GM10266 (cell line): ENCODE measurements around the gene SPTBN2.

Experiments
- DNase-seq: peaks from one replicate; pipeline ENCODE4 v3.0.0; 2012; ENCODE audit errors: extremely low spot score
- TF ChIP-seq, protein P1 (sequence below): IDR thresholded peaks from 2 replicates; pipeline ENCODE4 v1.5.1; 2012; ENCODE audit warnings: mild to moderate bottlenecking, low read depth; ENCODE audit not compliant: control insufficient read depth, insufficient read depth; ENCODE audit errors: missing control alignments

Gene SPTBN2

DNA sequence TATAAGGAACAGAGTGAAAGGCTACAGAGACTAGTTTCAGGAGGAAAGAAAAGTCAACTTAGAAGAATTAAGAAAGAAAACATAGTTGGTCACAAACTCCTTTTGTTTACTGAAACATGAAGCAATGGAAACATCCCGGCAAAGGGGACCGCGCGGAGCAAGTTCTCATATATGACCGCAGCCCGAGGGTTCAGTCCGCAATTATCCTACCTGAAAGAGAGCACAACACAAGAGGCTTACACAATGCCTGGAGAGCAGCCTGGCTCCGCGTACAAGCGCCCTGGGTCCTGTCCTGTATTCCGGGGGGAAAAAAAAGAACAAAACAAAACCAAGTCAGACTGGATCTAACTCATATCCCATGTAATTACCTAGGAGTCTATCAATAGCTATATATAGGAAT, 63.6 kb downstream of the SPTBN2 start:
- TF ChIP-seq, protein P1, sequence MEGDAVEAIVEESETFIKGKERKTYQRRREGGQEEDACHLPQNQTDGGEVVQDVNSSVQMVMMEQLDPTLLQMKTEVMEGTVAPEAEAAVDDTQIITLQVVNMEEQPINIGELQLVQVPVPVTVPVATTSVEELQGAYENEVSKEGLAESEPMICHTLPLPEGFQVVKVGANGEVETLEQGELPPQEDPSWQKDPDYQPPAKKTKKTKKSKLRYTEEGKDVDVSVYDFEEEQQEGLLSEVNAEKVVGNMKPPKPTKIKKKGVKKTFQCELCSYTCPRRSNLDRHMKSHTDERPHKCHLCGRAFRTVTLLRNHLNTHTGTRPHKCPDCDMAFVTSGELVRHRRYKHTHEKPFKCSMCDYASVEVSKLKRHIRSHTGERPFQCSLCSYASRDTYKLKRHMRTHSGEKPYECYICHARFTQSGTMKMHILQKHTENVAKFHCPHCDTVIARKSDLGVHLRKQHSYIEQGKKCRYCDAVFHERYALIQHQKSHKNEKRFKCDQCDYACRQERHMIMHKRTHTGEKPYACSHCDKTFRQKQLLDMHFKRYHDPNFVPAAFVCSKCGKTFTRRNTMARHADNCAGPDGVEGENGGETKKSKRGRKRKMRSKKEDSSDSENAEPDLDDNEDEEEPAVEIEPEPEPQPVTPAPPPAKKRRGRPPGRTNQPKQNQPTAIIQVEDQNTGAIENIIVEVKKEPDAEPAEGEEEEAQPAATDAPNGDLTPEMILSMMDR: no peak
- no peak for DNase-seq

DNA sequence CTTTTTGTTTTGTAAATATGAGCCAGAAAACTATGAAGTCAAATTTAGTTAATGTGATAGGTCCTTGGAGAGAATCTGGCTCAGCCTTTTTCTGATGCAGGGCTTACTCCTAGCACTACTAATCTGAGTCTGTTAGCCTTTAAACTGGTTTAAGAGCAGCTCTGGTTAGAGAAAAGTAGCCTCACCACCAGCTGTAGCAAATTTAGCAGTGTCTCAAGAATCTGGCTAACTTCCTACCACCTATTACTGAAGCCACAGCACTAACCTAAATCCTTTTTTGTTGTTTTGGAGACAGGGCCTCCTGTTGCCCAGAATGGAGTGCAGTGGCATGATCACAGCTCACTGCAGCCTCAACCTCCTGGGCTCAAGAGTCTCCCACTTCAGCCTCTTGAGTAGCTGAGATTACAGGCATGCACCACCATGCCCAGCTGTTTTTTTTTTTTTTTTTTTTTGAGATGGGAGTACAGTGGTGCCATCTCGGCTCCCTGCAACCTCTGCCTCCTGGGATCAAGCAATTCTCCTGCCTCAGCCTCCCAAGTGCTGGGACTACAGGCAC, 65.2 kb downstream of the SPTBN2 start:
- no peak for DNase-seq
- TF ChIP-seq, protein P1: no peak

DNA sequence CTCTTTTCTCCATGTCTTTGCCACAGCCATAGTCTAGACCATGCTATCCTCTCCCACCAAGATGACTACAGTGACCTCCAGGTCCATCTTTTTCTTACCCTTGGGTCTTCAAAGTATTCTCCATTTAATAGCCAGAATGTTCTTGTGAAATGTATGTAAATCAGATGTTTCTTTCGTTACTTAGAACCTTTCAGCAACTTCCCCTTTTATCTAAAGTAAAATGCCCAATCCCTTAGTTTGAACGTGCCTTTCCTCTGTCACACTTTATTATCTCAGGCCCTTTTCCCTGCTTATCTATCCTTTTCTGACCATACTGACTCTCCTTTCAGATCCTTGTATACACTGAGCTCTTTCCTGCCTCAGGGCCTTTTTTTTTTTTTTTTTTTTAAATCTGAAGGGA, 69.3 kb downstream of the SPTBN2 start:
- TF ChIP-seq, protein P1: no peak
- DNase-seq: no peak

DNA sequence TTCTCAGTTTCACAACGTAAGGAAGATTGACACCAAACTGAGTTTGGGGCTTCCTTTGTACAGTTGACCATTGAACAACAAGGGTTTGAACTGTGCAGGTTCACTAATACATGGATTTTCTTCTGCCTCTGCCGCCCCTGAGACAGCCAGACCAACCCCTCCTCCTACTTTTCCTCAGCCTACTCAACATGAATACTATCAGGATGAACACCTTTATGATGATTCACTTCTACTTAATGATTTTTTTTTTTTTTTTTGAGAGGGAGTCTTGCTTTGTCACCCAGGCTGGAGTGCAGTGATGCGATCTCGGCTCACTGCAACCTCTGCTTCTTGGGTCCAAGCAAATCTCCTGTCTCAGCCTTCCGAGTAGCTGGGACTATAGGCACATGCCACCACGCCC, 75.9 kb downstream of the SPTBN2 start:
- no peak for DNase-seq
- TF ChIP-seq, protein P1: no peak

DNA sequence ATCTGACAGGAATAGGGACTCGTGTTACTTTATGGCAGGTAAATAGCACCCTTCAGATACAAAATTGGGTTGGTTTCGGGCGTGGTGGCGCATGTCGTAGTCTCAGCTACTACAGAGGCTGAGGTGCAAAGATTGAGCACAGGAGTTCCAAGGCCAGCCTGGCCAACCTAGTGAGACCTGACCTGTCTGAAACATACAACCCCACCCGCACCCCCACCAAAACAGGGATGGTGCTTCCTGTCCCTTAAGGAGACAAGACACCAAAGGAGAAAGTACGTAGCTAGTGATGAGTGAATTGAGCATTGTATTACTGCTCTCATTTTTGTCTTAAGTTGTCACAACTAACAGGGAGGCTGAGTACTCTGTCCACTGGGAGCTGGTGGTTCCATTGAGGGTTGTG, 76.4 kb downstream of the SPTBN2 start:
- TF ChIP-seq, protein P1: no peak
- DNase-seq: no peak

DNA sequence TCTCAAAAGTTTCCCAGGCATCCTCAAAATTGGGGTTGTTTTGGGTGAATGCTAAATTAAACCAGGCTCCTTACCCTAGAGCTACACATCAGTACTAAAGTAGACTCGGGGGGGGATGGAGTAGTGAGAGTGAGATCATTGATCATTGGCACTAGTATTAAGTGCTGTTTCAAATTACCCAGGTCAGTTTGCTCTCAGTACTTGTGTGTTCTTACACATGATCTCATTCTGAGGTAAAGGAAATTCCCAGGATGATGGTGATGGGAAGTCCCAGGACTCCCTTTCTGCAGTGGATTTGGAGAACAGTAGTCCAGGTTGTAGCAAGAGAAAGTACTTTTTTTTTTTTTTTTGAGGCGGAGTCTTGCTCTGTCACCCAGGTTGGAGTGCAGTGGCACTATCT, 78.0 kb downstream of the SPTBN2 start:
- no peak for DNase-seq
- TF ChIP-seq, protein P1: no peak

DNA sequence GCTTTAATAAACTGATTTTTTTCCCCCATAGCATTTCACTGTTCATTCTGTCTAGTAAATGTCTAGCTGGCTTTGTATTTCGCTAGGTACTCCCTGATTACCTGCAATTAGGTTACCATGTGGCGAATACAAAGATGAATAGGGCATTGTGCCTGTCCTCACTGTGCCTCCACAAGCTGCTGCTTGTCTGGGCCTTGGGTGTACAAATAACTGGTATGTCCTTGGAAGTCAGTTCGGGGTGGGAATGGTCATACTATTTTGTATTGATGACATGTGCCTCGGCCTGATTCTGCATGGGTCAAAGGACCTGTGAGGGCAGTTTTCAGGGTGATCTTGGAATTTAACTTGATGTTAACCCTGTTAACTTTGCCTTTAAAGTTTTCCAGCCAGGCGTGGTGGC, 79.1 kb downstream of the SPTBN2 start:
- no peak for DNase-seq
- TF ChIP-seq, protein P1: no peak
